ENCODE data around the gene TCF7L2. TPM values are rescaled to one million over a fixed set of nuclear protein-coding genes. Genes with fewer than 3 reads are reported as not detected.

The TCF7L2 gene
- total RNA-seq, 1 donor from 2014 or later = 49.3 TPM

DNA sequence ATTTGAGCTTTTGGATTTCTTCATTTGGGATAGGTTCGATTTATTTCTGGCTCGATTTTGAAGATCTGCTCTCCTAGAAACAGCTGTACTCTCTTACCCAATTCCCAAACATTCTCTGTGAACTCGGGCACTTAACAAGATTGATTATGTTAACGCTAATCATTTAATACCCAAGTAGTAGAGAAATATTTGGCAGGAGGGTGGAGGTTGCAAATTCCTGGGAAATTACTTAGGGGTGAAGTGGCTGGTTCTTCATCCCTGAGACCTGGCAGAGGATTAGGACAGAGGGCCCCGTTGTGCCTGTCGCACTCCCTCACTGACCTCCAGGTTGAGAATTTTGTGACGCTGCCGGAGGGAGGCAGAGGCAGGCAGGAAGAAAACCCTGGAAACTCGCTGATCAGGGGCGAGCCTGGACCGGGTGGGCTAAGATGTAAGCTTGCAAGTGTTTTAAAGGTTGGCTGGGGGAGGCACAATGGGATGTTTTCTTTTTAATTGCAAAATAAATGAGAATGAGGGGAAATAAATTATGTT, 182.6 kb downstream of the TCF7L2 start:
- H3K4me3 Mint-ChIP-seq (ENCODE audit: unreplicated experiment) = no peak overlapping the region
- peaks cover 57% of the 10 kb centered on the region for H3K4me1 Mint-ChIP-seq (ENCODE audit: unreplicated experiment)
- H3K27ac Mint-ChIP-seq (ENCODE audit: unreplicated experiment) = peak overlapping the region; percentile 85
- peaks cover 3% of the 10 kb centered on the region for H3K27me3 Mint-ChIP-seq (ENCODE audit: unreplicated experiment)
- peaks cover 3% of the 10 kb centered on the region for H3K36me3 Mint-ChIP-seq (ENCODE audit: low read depth, unreplicated experiment)
- TF ChIP-seq, protein P1, sequence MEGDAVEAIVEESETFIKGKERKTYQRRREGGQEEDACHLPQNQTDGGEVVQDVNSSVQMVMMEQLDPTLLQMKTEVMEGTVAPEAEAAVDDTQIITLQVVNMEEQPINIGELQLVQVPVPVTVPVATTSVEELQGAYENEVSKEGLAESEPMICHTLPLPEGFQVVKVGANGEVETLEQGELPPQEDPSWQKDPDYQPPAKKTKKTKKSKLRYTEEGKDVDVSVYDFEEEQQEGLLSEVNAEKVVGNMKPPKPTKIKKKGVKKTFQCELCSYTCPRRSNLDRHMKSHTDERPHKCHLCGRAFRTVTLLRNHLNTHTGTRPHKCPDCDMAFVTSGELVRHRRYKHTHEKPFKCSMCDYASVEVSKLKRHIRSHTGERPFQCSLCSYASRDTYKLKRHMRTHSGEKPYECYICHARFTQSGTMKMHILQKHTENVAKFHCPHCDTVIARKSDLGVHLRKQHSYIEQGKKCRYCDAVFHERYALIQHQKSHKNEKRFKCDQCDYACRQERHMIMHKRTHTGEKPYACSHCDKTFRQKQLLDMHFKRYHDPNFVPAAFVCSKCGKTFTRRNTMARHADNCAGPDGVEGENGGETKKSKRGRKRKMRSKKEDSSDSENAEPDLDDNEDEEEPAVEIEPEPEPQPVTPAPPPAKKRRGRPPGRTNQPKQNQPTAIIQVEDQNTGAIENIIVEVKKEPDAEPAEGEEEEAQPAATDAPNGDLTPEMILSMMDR (IDR thresholded peaks at IDR 0.05; ENCODE audit: unreplicated experiment) = no peak
- DNase-seq (ENCODE audit: low spot score) = peak; percentile 23
- H3K9me3 Mint-ChIP-seq (ENCODE audit: unreplicated experiment) = no peaks in the 10 kb centered on the region

GRCh38 chr10:113133497-113134115, 183.6 kb downstream of the TCF7L2 start:
- H3K4me1 Mint-ChIP-seq (ENCODE audit: unreplicated experiment) = peaks cover 52% of the 10 kb centered on the region
- peaks cover 7% of the 10 kb centered on the region for H3K27me3 Mint-ChIP-seq (ENCODE audit: unreplicated experiment)
- TF ChIP-seq, protein P1 (IDR thresholded peaks at IDR 0.05; ENCODE audit: unreplicated experiment) = no peak
- H3K36me3 Mint-ChIP-seq (ENCODE audit: low read depth, unreplicated experiment) = peaks cover 3% of the 10 kb centered on the region
- no peak for DNase-seq (ENCODE audit: low spot score)
- no peak overlapping the region for H3K4me3 Mint-ChIP-seq (ENCODE audit: unreplicated experiment)
- no peaks in the 10 kb centered on the region for H3K9me3 Mint-ChIP-seq (ENCODE audit: unreplicated experiment)
- H3K27ac Mint-ChIP-seq (ENCODE audit: unreplicated experiment) = peak overlapping the region; percentile 11

DNA sequence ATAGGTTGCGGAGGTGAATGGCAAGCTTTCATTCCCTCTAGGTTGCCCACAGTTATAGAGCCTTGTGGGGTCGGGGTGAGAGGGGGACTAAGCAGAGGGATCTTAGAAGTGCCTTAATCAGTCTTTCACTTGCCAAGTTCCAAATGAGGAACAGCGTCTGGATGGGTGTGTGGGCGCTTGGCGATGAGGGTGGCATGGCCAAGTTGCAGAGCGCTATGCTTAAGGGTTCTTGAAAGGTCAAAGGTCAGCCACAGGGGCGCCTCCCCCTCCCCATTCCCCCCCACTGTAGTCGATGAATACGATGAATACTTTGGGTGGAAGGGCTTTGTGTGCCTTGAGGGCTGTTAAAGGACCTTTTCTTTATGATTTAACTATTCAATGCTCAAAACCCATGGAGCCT, 185.0 kb downstream of the TCF7L2 start:
- Mint-ChIP-seq H3K9me3 (ENCODE audit: unreplicated experiment) (no peaks in the 10 kb centered on the region), H3K36me3 (ENCODE audit: low read depth, unreplicated experiment) (peaks cover 3% of the 10 kb centered on the region), H3K4me1 (ENCODE audit: unreplicated experiment) (peaks cover 52% of the 10 kb centered on the region), H3K27ac (ENCODE audit: unreplicated experiment) (no peak overlapping the region), H3K27me3 (ENCODE audit: unreplicated experiment) (peaks cover 9% of the 10 kb centered on the region), H3K4me3 (ENCODE audit: unreplicated experiment) (no peak overlapping the region)
- TF ChIP-seq, protein P1 (IDR thresholded peaks at IDR 0.05; ENCODE audit: unreplicated experiment) = no peak
- no peak for DNase-seq (ENCODE audit: low spot score)

GRCh38 chr10:113137941-113138685, 188.1 kb downstream of the TCF7L2 start:
- TF ChIP-seq, protein P1 (IDR thresholded peaks at IDR 0.05; ENCODE audit: unreplicated experiment) = no peak
- no peak for DNase-seq (ENCODE audit: low spot score)
- Mint-ChIP-seq H3K4me3 (ENCODE audit: unreplicated experiment) (no peak overlapping the region), H3K27me3 (ENCODE audit: unreplicated experiment) (peaks cover 12% of the 10 kb centered on the region), H3K9me3 (ENCODE audit: unreplicated experiment) (no peaks in the 10 kb centered on the region), H3K4me1 (ENCODE audit: unreplicated experiment) (peaks cover 39% of the 10 kb centered on the region), H3K27ac (ENCODE audit: unreplicated experiment) (no peak overlapping the region), H3K36me3 (ENCODE audit: low read depth, unreplicated experiment) (peaks cover 13% of the 10 kb centered on the region)
